ENCODE results near the gene ZBTB46.
A peak's percentile ranks its signal among the peaks of the same experiment; 100 is the strongest.

The ZBTB46 gene

DNA sequence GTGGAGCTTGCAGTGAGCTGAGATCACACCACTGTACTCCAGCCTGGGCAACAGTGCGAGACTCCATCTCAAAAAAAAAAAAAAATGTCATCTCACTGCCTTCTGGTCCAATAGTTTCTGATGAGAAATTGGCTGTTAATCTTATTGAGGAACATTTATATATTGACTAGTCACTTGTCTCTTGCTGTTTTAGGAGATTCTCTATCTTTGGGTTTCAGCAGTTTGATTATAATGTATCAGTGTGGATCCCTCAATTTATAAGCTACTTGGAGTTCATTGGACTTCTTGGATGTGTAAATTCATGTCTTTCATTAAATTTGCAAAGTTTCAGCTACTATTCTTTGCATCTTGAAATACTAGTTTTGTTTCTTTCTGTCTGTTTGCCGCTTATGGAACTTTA lies 112.1 kb downstream of the ZBTB46 start:
- peaks cover 45% of the 10 kb centered on the region for H3K36me3 ChIP-seq
- H3K27me3 ChIP-seq: no peaks in the 10 kb centered on the region
- no peaks in the 10 kb centered on the region for H3K9me3 ChIP-seq
- no peak overlapping the region for H3K4me3 ChIP-seq (ENCODE audit: low read depth in 1 of 2, low read length in 1 of 2)
- no peaks in the 10 kb centered on the region for H3K4me1 ChIP-seq (ENCODE audit: control insufficient read depth in 1 of 2, insufficient read depth in 1 of 2, low read depth in 1 of 2, low read length in 1 of 2)
- TF ChIP-seq, protein P1, sequence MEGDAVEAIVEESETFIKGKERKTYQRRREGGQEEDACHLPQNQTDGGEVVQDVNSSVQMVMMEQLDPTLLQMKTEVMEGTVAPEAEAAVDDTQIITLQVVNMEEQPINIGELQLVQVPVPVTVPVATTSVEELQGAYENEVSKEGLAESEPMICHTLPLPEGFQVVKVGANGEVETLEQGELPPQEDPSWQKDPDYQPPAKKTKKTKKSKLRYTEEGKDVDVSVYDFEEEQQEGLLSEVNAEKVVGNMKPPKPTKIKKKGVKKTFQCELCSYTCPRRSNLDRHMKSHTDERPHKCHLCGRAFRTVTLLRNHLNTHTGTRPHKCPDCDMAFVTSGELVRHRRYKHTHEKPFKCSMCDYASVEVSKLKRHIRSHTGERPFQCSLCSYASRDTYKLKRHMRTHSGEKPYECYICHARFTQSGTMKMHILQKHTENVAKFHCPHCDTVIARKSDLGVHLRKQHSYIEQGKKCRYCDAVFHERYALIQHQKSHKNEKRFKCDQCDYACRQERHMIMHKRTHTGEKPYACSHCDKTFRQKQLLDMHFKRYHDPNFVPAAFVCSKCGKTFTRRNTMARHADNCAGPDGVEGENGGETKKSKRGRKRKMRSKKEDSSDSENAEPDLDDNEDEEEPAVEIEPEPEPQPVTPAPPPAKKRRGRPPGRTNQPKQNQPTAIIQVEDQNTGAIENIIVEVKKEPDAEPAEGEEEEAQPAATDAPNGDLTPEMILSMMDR (IDR thresholded peaks at IDR 0.05): no peak
- no peak overlapping the region for H3K27ac ChIP-seq

DNA sequence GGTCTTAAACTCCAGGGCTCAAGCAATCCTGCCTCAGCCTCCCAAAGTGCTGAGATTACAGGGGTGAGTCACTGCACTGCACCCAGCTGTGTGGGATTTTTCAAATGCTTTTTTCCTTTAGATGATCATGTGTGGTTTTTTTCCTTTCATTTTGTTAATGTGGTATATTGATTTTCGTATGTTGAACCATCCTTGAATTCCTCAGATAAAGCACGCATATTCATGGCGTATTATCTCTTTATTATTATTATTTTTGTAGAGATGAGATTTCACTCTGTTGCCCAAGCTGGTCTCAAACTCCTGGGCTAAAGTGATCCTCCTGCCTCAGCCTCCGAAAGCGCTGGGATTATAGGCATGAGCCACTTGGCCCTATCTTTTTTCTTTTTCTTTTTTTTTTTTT lies 116.2 kb downstream of the ZBTB46 start:
- TF ChIP-seq, protein P1 (IDR thresholded peaks at IDR 0.05): no peak
- Histone ChIP-seq H3K27ac (no peak overlapping the region), H3K27me3 (no peaks in the 10 kb centered on the region), H3K36me3 (peaks cover 54% of the 10 kb centered on the region), H3K4me3 (ENCODE audit: low read depth in 1 of 2, low read length in 1 of 2) (no peak overlapping the region), H3K4me1 (ENCODE audit: control insufficient read depth in 1 of 2, insufficient read depth in 1 of 2, low read depth in 1 of 2, low read length in 1 of 2) (no peaks in the 10 kb centered on the region), H3K9me3 (no peaks in the 10 kb centered on the region)

DNA sequence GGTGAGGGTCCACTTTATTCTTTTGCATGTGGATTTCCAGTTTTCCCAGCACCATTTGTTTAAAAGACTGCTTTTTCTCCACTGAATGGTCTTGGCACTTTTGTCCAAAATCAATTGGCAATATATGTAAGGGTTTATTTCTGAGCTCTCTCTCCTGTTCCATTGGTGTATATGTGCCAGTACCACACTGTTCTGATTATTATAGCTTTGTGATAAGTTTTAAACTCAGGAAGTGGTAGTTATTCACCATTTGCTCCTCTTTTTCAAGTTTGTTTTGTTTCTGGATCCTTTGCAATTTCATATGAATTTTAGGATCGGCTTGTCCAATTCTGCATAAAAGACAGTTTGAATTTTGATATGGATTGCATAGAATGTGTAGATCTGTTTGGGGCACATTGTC lies 118.9 kb downstream of the ZBTB46 start:
- Histone ChIP-seq H3K27ac (no peak overlapping the region), H3K36me3 (peaks cover 50% of the 10 kb centered on the region), H3K9me3 (no peaks in the 10 kb centered on the region), H3K4me3 (ENCODE audit: low read depth in 1 of 2, low read length in 1 of 2) (no peak overlapping the region), H3K27me3 (no peaks in the 10 kb centered on the region), H3K4me1 (ENCODE audit: control insufficient read depth in 1 of 2, insufficient read depth in 1 of 2, low read depth in 1 of 2, low read length in 1 of 2) (peaks cover 17 to 21% of the 10 kb centered on the region in 2 experiments)
- TF ChIP-seq, protein P1 (IDR thresholded peaks at IDR 0.05): no peak

DNA sequence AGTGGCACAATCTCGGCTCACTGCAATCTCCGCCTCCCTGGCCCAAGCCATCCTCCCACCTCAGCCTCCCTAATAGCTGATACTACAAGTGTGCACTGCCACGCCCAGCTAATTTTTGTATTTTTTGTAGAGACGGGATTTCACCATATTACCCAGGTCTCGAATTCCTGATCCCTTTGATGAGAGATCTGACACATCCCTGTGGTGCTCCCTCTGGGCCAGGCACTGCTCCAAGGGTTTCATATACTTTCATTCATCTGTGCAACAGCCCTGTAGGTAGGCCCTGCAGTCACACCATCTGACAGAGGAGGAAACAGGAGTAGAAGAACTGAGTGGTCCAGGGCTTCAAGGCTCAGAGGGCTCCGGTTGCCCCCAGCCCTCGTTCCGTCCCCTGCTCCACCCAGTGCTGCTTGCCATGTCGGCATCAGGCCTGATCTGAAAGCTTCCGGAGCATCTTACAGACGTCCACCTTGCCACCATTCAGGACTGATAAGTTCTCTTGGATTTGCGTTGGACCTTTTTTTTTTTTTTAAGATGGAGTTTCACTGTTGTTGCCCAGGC lies 119.9 kb downstream of the ZBTB46 start:
- no peak overlapping the region for H3K4me3 ChIP-seq (ENCODE audit: low read depth in 1 of 2, low read length in 1 of 2)
- no peaks in the 10 kb centered on the region for H3K27me3 ChIP-seq
- TF ChIP-seq, protein P1 (IDR thresholded peaks at IDR 0.05): no peak
- peaks cover 52% of the 10 kb centered on the region for H3K36me3 ChIP-seq
- H3K9me3 ChIP-seq: no peaks in the 10 kb centered on the region
- no peak overlapping the region for H3K27ac ChIP-seq
- H3K4me1 ChIP-seq (ENCODE audit: control insufficient read depth in 1 of 2, insufficient read depth in 1 of 2, low read depth in 1 of 2, low read length in 1 of 2): peaks cover 27 to 31% of the 10 kb centered on the region in 2 experiments

DNA sequence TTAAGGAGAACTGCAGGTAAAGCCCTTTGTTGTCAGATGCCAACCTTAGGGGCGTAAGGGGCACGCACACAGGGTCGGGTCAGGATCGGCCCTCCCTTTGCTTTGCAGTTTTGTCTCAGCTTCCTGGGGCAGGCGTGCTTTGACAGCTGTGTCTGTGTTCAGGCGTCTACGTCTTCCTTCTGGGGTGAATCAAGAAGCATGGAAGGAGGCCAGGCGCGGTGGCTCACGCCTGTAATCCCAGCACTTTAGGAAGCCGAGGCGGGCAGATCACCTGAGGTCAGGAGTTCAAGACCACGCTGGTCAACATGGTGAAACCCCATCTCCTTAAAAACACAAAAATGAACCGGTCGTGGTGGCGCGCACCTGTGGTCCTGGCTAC lies 121.9 kb downstream of the ZBTB46 start:
- peak overlapping the region; percentile 74 to 86 for H3K4me3 ChIP-seq (ENCODE audit: low read depth in 1 of 2, low read length in 1 of 2)
- peaks cover 27 to 31% of the 10 kb centered on the region in 2 experiments for H3K4me1 ChIP-seq (ENCODE audit: control insufficient read depth in 1 of 2, insufficient read depth in 1 of 2, low read depth in 1 of 2, low read length in 1 of 2)
- TF ChIP-seq, protein P1 (IDR thresholded peaks at IDR 0.05): no peak

More for the DNA sequence above, 121.9 kb downstream of the ZBTB46 start:
- Histone ChIP-seq H3K27me3 (no peaks in the 10 kb centered on the region), H3K36me3 (peaks cover 68% of the 10 kb centered on the region), H3K9me3 (no peaks in the 10 kb centered on the region), H3K27ac (no peak overlapping the region)

Measured in neutrophil (primary cell).